Stimulated activated naive B cell treated with anti-CD40 and anti-IgM and Interleukin-4, amounts not matched to agents 10 μg/mL and 1 μg/mL and 100 μg/mL, for 72 hours (primary cell): Measurements from ENCODE around the gene ZFAND3.
"Not testable (repeated sequence)": the region's sequence is repeated elsewhere in the genome, so short reads cannot be mapped to it uniquely, and the experiment has no call there.

ENCODE experiments used
- ATAC-seq, 2 donors: fragments of 150-1000 bp; cut with Tn5 transposase; replicated peaks; 2 replicates each; pipeline ENCODE4 v1.10.0; 2021; ENCODE audit warnings: moderate library complexity in 1 of 2
- DNase-seq: peaks from one replicate; pipeline ENCODE4 v3.0.0; 2021
- H3K27ac Mint-ChIP-seq: one replicate; pipeline ENCODE4 v1.8.0; 2022; ENCODE audit warnings: mild to moderate bottlenecking, mixed read lengths
- H3K27me3 Mint-ChIP-seq, 2 donors: one replicate each; pipeline ENCODE4 v1.8.0; 2022; ENCODE audit warnings: mixed read lengths in 2 of 2
- H3K36me3 Mint-ChIP-seq, 2 donors: one replicate each; pipeline ENCODE4 v1.8.0; 2022; ENCODE audit warnings: mixed read lengths in 2 of 2, mild to moderate bottlenecking in 1 of 2
- H3K4me1 Mint-ChIP-seq, 2 donors: one replicate each; pipeline ENCODE4 v1.8.0; 2022; ENCODE audit warnings: mixed read lengths in 2 of 2, mild to moderate bottlenecking in 1 of 2
- H3K4me3 Mint-ChIP-seq, 2 donors: one replicate each; pipeline ENCODE4 v1.8.0; 2022; ENCODE audit warnings: mild to moderate bottlenecking in 2 of 2, mixed read lengths in 2 of 2, moderate library complexity in 1 of 2
- H3K9me3 Mint-ChIP-seq, 2 donors: one replicate each; pipeline ENCODE4 v1.8.0; 2022; ENCODE audit warnings: mixed read lengths in 2 of 2, mild to moderate bottlenecking in 1 of 2

ZFAND3 gene

DNA sequence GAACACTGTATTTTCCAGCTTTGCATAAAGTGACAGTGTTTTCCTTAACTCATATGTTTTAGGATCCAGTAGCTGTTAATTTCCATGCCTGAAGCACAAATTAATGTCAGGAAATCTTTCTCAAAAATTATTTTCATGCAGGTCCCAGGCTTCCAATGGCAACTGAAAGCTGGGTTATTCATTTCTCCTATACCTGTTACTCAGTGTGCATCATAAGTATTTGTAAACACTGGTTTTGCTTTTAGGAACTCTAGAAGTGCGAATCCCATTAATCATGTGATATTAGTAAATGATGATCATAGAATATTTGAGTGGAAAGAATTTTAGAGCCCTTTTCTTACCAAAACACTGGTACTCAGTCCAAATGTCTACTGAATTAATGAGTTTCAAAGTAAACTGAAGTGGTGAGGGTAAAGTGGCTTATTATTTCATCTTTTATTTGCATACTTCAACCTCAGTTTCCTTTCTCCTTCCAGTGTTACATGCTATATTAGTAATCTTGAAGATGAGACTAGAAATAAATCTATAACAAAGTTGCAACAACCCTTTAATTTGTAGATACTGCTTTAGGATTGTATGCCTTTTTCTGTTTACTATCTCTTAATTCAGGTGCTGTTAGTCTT, 124.0 kb downstream of the ZFAND3 start:
- no peaks in the 10 kb centered on the region for H3K27me3 Mint-ChIP-seq
- peaks cover 28 to 56% of the 10 kb centered on the region in 2 donors for H3K4me1 Mint-ChIP-seq
- DNase-seq (no peak), ATAC-seq (no peak)
- H3K36me3 Mint-ChIP-seq = peaks cover 9 to 16% of the 10 kb centered on the region in 2 donors
- H3K9me3 Mint-ChIP-seq = peaks cover 3% of the 10 kb centered on the region in 2 donors
- no peak overlapping the region for H3K4me3 Mint-ChIP-seq
- H3K27ac Mint-ChIP-seq = no peak overlapping the region

DNA sequence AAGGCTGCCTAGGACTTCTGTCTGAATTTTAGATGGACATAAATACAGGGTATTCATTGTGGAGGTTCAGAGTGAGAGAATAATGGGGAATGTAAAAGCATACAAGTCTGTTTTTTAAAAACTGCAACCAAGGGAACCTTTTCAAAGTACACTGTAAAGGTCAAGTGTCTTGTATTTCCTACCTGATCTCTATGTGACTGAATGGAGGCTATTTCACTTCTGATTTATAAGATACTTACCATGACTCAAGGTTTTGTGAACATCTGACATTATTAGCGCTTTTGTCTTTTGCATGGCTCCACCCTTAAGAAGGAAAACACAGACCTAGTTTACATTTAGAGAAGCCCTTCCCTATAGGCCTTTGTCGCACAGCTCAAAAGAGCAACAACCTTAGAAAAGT, 126.5 kb downstream of the ZFAND3 start:
- peaks cover 5 to 6% of the 10 kb centered on the region in 2 donors for H3K9me3 Mint-ChIP-seq
- no peak overlapping the region for H3K4me3 Mint-ChIP-seq
- H3K4me1 Mint-ChIP-seq = peaks cover 41 to 47% of the 10 kb centered on the region in 2 donors
- no peaks in the 10 kb centered on the region for H3K27me3 Mint-ChIP-seq
- peaks cover 16 to 22% of the 10 kb centered on the region in 2 donors for H3K36me3 Mint-ChIP-seq
- ATAC-seq = peak; percentile 38 to 64
- H3K27ac Mint-ChIP-seq = no peak overlapping the region
- no peak for DNase-seq

DNA sequence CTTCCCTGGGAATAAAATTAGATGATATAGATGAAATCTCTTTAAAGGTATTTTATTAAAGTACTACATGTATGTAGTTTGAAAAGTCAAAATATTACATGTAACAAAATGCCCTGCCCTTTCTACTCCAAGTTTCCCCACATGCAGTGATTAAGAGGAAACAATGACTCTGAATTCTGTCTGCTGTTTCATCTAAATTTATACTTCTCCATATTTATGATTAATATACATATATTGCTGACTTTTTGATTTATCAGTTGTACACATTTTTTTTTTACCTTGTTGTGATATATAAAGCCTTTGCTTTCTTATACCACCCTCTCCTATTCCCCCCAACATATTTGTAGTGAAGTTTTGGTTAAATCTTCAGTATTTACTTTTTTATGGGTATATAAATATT, 127.9 kb downstream of the ZFAND3 start:
- no peak for ATAC-seq
- Mint-ChIP-seq H3K4me3 (no peak overlapping the region), H3K36me3 (peaks cover 16 to 22% of the 10 kb centered on the region in 2 donors), H3K27ac (no peak overlapping the region), H3K4me1 (peaks cover 45 to 50% of the 10 kb centered on the region in 2 donors), H3K9me3 (peaks cover 5 to 6% of the 10 kb centered on the region in 2 donors), H3K27me3 (no peaks in the 10 kb centered on the region)
- no peak for DNase-seq

DNA sequence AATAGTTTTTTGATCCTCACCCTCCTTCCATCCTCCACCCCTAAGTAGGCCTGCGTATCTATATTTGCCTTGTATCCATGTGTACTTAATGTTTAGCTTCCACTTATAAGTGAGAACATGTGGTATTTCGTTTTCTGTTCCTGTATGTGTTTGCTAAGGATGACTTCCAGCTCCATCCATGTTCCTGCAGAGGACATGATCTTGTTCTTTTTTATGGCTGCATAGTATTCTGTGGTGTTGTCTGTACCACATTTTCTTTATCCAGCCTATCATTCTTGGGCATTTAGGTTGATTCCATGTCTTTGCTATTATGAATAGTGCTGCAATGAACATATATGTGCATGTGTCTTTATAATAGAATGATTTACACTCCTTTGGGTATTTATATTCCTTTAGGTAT, 129.1 kb downstream of the ZFAND3 start:
- not testable (repeated sequence) for H3K4me3 Mint-ChIP-seq, H3K27me3 Mint-ChIP-seq, H3K9me3 Mint-ChIP-seq, H3K27ac Mint-ChIP-seq, ATAC-seq, DNase-seq
- H3K36me3 Mint-ChIP-seq = peaks cover 16 to 22% of the 10 kb centered on the region in 2 donors
- peaks cover 34 to 46% of the 10 kb centered on the region in 2 donors for H3K4me1 Mint-ChIP-seq

DNA sequence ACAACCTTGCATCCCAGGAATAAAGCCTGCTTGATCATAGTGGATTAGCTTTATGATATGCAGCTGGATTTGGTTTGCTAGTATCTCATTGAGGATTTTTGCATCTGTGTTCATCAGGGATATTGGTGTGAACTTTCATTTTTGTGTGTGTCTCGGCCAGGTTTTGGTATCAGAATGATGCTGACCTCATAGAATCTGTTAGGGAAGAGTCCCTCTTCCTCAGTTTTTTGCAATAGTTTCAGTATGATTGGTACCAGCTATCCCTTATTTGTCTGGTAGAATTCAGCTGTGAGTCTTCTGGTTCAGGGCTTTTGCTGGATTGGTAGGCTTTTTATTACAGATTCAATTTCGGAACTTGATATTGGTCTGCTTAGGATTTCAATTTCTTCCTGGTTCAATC, 132.5 kb downstream of the ZFAND3 start:
- DNase-seq (no peak), ATAC-seq (peak; percentile 25 to 68)
- no peak overlapping the region for H3K4me3 Mint-ChIP-seq
- H3K27ac Mint-ChIP-seq = no peak overlapping the region
- H3K9me3 Mint-ChIP-seq = peaks cover 5 to 6% of the 10 kb centered on the region in 2 donors
- H3K4me1 Mint-ChIP-seq = peaks cover 6 to 33% of the 10 kb centered on the region in 2 donors
- H3K36me3 Mint-ChIP-seq = peaks cover 12 to 18% of the 10 kb centered on the region in 2 donors
- no peaks in the 10 kb centered on the region for H3K27me3 Mint-ChIP-seq

DNA sequence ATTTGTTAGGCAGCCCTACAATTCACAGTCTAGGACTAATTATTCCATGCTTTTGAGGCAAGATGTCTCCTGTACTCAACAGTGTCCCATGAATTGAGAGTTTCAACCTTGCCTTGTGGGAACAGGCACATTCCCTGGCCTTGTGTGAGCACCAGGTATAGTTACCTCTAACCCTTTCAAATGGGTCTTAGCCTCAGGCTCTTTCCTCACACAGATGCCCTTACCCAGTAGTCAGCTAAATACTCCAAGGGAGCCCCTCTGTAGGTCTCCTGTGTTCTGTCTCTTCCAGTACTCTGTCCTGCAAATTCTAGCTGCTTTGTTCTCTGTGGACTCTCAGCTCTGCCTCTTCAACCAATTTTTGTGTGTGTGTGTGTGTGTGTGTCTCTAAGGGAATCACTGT, 135.3 kb downstream of the ZFAND3 start:
- H3K9me3 Mint-ChIP-seq = no peaks in the 10 kb centered on the region
- ATAC-seq = peak in 1 of 2 donors; percentile 21

DNA sequence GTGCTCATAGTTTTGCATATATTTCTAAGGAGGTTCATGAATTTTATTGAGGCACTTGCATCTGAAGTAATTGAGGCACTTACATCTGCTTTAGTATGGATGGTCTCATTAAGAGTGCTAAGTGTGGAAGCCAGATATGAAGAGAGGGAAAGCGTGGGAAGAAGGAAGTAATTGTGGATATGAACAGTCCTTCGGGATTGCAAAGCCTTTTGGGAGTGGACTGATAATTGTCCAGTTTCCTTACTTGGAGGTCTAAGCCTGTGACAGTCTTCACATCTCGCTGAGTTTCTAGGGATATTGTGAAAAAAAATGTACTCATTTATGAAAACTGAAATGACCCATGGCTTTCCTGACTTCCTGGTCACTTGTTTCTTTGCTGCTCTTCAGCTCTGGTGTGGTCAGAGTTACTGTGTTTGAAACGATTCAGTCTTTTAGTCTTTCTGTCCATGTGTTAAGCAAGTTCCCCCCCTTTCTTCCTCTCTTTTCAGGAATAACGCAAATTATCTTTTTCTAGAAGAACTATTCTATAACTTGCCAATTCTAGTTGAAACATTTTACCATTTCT, 137.3 kb downstream of the ZFAND3 start:
- Mint-ChIP-seq H3K27ac (no peak overlapping the region), H3K4me1 (peaks cover 28% of the 10 kb centered on the region in 2 donors), H3K27me3 (no peaks in the 10 kb centered on the region), H3K9me3 (peaks cover 2 to 3% of the 10 kb centered on the region in 2 donors), H3K4me3 (no peak overlapping the region), H3K36me3 (peaks cover 2 to 14% of the 10 kb centered on the region in 2 donors)
- DNase-seq (no peak), ATAC-seq (no peak)

More for the DNA sequence above, 135.3 kb downstream of the ZFAND3 start:
- no peak for DNase-seq
- Mint-ChIP-seq H3K27me3 (no peaks in the 10 kb centered on the region), H3K4me3 (no peak overlapping the region), H3K36me3 (peaks cover 0 to 7% of the 10 kb centered on the region in 2 donors), H3K27ac (no peak overlapping the region), H3K4me1 (peaks cover 9 to 27% of the 10 kb centered on the region in 2 donors)

DNA sequence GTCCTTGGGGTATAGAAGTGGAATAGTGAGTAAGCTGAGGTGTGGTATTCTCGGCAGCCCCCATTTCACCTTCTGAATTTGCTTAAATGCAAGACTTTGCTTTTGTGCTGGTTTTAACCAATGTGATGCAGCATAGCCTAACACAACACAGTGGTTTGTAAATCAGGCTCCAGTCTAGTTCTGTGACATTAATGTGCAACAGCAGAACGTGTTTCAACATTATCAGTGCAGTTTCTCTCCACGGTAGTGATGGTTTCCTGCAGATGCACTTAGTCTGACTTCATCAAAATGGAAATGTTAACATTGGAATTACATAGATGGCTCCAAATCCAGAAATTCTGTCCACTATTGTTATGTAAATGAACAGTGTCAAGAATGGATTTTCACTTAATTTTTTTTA, 139.5 kb downstream of the ZFAND3 start:
- Mint-ChIP-seq H3K27ac (no peak overlapping the region), H3K4me1 (peaks cover 30 to 47% of the 10 kb centered on the region in 2 donors)

DNA sequence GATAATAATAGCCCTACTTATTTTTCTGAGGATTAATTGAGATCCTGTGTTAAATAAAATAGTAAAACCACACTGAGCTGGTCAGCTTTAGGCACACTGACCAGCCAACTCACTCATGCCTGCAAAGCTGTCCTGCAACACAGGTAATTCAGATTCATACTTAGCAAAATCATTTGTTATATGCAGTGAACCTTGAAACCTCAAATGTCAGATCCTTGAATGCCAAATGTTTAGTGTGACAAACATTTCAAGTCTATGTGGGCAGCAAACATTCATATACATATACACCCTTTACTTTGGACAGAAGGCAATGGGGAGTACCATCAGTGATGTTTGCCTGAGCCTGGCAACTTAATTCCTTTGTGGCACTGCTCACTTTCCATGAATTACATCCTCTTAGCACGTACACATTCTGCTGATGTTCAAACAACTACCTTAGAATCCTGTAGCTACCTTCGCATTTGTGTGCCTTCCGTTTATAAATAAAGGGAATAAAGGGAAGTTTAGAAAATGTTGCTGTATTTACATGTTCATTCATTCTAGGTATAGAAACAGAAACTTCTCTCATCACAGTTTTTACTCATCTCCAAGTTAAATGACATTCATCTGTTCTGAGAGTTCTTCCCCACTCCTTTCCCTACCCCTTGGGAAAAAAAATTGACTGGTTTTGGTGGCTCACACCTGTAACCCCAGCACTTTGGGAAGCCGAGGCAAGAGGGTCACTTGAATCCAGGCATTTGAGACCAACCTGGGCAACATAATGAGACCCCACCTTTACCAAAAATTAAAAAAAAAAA, 140.8 kb downstream of the ZFAND3 start:
- DNase-seq (no peak), ATAC-seq (peak; percentile 88)
- H3K4me1 Mint-ChIP-seq = peaks cover 35 to 57% of the 10 kb centered on the region in 2 donors
- H3K9me3 Mint-ChIP-seq = peaks cover 4 to 7% of the 10 kb centered on the region in 2 donors
- no peak overlapping the region for H3K4me3 Mint-ChIP-seq
- H3K36me3 Mint-ChIP-seq = peaks cover 20 to 32% of the 10 kb centered on the region in 2 donors
- no peaks in the 10 kb centered on the region for H3K27me3 Mint-ChIP-seq
- H3K27ac Mint-ChIP-seq = peak overlapping the region; percentile 54

More for the DNA sequence above, 139.5 kb downstream of the ZFAND3 start:
- ATAC-seq (no peak), DNase-seq (no peak)
- H3K36me3 Mint-ChIP-seq = peaks cover 16 to 29% of the 10 kb centered on the region in 2 donors
- H3K27me3 Mint-ChIP-seq = no peaks in the 10 kb centered on the region
- H3K9me3 Mint-ChIP-seq = peaks cover 4 to 7% of the 10 kb centered on the region in 2 donors
- no peak overlapping the region for H3K4me3 Mint-ChIP-seq

DNA sequence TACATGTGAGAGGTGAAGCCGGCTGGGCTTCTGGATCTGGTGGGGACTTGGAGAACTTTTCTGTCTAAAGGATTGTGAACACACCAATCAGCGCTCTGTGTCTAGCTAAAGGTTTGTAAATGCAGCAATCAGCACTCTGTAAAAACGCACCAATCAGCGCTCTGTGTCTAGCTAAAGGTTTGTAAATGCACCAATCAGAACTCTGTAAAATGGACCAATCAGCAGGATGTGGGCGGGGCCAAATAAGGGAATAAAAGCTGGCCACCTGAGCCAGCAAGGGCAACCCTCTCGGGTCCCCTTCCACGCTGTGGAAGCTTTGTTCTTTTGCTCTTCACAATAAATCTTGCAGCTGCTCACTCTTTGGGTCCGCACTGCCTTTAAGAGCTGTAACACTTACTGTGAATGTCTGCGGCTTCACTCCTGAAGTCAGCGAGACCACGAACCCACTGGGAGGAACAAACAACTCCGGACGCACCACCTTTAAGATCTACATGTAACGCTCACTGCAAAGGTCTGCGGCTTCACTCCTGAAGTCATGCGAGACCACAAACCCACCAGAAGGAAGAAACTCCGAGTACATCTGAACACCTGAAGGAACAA, 143.1 kb downstream of the ZFAND3 start:
- DNase-seq, H3K9me3 Mint-ChIP-seq, H3K4me3 Mint-ChIP-seq, H3K27me3 Mint-ChIP-seq, ATAC-seq: not testable (repeated sequence)
- Mint-ChIP-seq H3K27ac (peak overlapping the region; percentile 32), H3K4me1 (peaks cover 38 to 75% of the 10 kb centered on the region in 2 donors), H3K36me3 (peaks cover 20 to 38% of the 10 kb centered on the region in 2 donors)

DNA sequence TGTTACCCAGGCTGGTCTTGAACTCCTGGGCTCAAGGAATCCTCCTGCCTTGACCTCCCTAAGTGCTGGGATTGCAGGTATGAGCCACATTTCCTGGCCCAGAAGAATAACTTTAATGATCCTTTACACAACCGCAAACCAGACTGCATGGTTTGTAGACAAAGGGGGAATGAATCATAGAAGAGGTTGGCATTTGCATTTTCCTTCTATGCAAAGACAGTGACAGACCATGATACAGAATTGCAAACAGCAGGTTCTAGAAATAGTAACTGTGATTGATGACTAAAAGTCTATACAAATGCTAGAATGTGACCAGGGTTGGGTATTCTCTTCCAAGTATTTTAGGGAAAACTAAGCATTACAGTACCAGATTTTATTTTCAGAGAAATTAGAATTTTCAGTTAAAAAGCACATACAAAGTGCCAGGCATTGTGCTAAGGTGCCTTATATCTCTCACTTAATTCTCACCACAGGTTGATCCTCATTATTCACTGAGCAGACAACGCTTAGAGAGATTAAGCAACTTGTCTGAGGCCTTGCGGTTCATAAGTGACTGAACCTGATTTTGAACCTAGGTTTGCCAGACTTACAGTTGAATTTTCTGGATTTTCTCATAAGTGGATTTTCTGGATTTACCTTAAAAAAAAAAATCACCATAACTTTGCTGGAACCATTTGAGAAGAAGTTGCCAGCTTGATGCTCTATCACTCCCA, 146.6 kb downstream of the ZFAND3 start:
- ATAC-seq (peak; percentile 65 to 74), DNase-seq (no peak)
- Mint-ChIP-seq H3K4me1 (peaks cover 31 to 78% of the 10 kb centered on the region in 2 donors), H3K4me3 (no peak overlapping the region), H3K9me3 (peaks cover 5 to 7% of the 10 kb centered on the region in 2 donors), H3K27me3 (no peaks in the 10 kb centered on the region), H3K27ac (peak overlapping the region; percentile 20), H3K36me3 (peaks cover 26 to 48% of the 10 kb centered on the region in 2 donors)

DNA sequence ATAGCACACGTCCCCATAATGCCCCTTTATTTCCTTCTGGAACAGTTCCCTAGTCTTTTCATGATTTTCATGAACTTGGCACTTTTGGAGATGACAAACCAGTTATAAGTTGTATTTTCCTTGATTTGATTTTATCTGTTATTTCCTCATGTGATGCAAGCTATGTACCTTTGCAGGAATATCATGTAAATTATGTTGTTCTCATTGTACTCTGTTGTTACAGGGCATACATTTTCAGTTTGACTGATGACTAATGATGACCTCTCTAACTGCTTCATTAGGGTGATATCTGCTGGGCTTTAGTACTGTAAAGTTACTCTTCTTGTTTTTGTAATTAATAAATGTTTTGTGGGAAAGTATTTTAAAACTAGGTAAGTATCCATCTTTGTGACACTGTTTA, 147.3 kb downstream of the ZFAND3 start:
- Mint-ChIP-seq H3K27ac (no peak overlapping the region), H3K4me1 (peaks cover 28 to 80% of the 10 kb centered on the region in 2 donors)

DNA sequence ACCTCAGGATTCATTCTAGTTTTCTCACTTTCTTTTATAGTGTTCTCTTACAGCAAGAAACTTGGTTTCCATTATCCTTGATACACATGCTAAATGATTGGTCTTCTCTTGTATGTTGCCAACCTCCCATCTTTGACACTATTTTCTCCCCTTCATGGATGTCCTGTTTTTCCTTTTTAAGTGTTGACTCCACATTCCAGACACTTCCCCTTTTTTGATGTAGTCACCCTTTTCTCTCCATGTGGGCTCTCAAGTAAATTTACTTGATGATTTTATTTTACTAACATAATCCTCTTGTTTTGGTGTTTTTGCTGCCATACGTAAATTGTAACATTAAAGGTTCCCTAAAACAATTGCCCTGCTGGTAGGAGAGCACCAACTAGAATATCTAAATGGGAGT, 148.1 kb downstream of the ZFAND3 start:
- Mint-ChIP-seq H3K27ac (peak overlapping the region; percentile 84), H3K4me1 (peaks cover 31 to 83% of the 10 kb centered on the region in 2 donors), H3K9me3 (peaks cover 0 to 4% of the 10 kb centered on the region in 2 donors), H3K36me3 (peaks cover 18 to 33% of the 10 kb centered on the region in 2 donors), H3K4me3 (no peak overlapping the region), H3K27me3 (no peaks in the 10 kb centered on the region)
- no peak for ATAC-seq
- no peak for DNase-seq

More for the DNA sequence above, 147.3 kb downstream of the ZFAND3 start:
- H3K9me3 Mint-ChIP-seq = peaks cover 4% of the 10 kb centered on the region in 2 donors
- ATAC-seq (no peak), DNase-seq (no peak)
- no peak overlapping the region for H3K4me3 Mint-ChIP-seq
- H3K36me3 Mint-ChIP-seq = peaks cover 24 to 41% of the 10 kb centered on the region in 2 donors
- H3K27me3 Mint-ChIP-seq = no peaks in the 10 kb centered on the region
